Retina (tissue), 1 donor: ENCODE results near the gene OR56B1.
"Not testable (repeated sequence)": the region's sequence is repeated elsewhere in the genome, so short reads cannot be mapped to it uniquely, and the experiment has no call there.

Experiments
- DNase-seq: peaks from one replicate; pipeline ENCODE4 v3.0.0-alpha.2; 2016

OR56B1 gene

GRCh38 chr11:5736396-5736795 is at the start of gene OR56B1:
Gene OR56B1 (plus strand): TSS chr11:5736448. CDS start chr11:5736517, 69 bp downstream.
- DNase-seq: no peak

- no peak for DNase-seq
These were observed 47.8 kb upstream of the OR56B1 start for GRCh38 chr11:5688482-5688881.

- peak; percentile 2 for DNase-seq
These were observed 46.7 kb upstream of the OR56B1 start, which contains the start of gene TRIM22 for GRCh38 chr11:5689551-5689983. Gene TRIM22 (plus strand): TSS chr11:5689790. CDS start chr11:5696233, 6,443 bp downstream.

DNA sequence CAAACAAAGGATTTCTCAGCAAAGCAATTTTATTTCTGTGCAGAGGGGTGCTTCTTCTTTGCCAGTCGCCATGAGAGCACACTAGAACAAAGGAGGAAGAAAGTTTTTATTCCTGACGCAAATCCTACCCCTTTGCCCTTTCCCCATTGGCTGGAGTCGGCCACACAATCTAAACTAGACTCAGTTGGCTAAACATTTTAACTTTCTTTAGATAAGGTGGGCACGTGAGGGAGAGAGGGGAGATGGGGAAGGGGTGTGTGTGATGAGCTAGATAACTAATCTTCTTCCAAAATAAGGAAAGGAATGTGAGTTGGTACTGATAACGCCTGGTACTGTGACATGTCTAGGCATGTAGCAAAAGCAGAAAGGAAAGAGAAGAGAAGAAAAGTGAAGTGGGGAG is 46.0 kb upstream of the OR56B1 start:
- no peak for DNase-seq

GRCh38 chr11:5690736-5691135 is 45.5 kb upstream of the OR56B1 start:
- DNase-seq: no peak

- DNase-seq: not testable (repeated sequence)
These were observed 44.8 kb upstream of the OR56B1 start for GRCh38 chr11:5691238-5691963.

DNA sequence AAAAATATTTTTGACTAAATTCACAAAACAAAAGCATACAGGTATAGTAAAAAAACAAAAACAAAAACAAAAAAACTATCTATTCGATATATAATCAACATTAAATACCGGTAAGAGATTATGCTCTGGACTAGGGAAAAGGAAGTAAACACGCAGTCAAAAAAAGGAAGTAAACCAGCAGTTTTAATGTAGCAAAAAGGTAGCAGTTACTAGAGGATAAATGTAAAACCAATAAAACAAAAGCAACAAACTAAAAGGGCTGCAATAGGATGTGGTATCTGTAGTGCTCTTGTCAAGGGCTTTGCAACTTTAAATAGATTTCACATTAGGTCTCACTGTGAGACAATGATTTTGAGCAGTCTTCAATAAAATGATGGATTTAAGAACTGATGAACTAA is 44.3 kb upstream of the OR56B1 start:
- no peak for DNase-seq

DNA sequence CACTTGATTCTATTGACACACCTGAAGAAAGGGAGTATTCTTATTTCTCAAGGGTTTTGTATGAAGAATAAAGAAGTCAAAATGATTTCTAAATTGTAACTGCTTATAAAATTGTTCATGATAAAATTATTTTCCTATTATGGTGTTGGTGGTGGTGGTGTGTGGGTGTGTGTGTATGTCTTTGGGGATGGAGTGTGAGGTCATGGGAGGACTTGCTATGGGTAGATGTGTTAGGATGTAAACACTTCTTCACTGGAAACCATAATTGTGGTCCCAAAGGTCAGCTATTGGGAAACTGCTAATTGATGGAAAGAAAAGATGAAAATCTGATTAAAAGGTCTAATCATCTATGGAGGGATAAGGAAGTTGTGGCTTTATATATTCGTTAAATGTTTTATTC is 41.6 kb upstream of the OR56B1 start:
- DNase-seq: no peak

DNA sequence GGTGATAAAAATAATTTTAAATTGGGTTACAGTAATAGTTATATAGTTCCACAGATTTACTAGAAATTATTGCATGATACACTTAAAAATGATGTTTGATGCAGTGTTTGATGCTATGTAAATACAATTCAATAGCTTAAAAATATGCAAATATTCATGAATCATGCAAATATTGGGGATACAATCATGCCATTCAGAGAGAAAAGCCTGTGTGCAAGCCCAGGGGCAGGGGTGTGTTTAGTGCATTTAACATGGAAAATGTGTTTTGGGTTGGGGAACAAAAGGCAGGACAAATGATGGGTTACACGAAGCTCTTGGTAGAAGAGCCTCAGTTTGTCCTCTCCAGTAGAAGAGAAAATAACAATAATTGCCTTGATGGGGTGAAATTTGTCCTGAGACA is 40.7 kb upstream of the OR56B1 start:
- DNase-seq: no peak

GRCh38 chr11:5696210-5696609 is 40.0 kb upstream of the OR56B1 start:
- no peak for DNase-seq

GRCh38 chr11:5698281-5698680 is 38.0 kb upstream of the OR56B1 start:
- no peak for DNase-seq

- no peak for DNase-seq
These were observed 35.7 kb upstream of the OR56B1 start for GRCh38 chr11:5700421-5701054.

GRCh38 chr11:5701055-5701577 is 35.1 kb upstream of the OR56B1 start:
- DNase-seq: no peak

GRCh38 chr11:5703741-5704536 is 32.3 kb upstream of the OR56B1 start:
- DNase-seq: no peak

- no peak for DNase-seq
These were observed 30.6 kb upstream of the OR56B1 start for GRCh38 chr11:5705688-5706087.

- DNase-seq: no peak
These were observed 23.7 kb upstream of the OR56B1 start for GRCh38 chr11:5712507-5712906.

- DNase-seq: no peak
These were observed 22.6 kb upstream of the OR56B1 start for GRCh38 chr11:5713695-5714094.

DNA sequence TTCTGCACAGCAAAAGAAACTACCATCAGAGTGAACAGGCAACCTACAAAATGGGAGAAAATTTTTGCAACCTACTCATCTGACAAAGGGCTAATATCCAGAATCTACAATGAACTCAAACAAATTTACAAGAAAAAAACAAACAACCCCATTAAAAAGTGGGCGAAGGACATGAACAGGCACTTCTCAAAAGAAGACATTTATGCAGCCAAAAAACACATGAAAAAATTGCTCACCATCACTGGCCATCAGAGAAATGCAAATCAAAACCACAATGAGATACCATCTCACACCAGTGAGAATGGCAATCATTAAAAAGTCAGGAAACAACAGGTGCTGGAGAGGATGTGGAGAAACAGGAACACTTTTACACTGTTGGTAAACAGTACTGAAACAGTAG is 19.7 kb upstream of the OR56B1 start:
- not testable (repeated sequence) for DNase-seq

DNA sequence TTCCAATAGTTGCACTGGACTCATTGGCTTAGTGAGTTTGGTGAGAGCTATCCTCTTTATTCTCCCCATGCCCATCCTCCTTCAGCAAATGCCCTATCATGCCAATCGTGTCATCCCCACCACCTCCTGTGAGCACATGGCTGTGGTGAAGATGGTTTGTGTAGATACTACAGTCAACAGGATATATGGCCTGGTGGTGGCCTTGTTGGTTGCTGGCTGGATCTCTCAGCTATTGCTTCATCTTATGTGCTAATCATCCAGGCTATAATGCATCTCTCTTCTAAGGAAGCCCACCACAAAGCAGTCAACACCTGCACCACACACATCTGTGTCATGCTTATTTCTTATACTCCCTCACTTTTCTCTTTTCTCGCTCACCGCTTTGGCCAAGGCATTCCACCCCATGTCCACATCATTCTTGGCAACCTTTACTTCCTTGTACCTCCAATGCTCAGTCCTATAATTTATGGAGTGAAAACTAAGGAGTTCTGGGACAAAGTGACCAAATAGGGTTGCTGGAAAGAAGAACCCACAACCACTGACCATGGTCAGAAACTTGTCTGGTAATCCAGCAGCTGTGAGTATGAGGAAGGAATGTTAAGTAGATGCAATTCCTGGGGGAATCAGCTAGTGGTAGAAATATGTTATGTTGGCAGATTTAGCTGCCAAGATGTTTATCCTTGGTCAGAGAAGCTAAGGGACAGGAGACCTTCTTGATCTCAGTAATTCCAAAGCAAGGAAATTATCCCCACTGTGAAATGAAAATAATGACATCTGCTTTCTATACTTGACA is 16.3 kb upstream of the OR56B1 start:
- no peak for DNase-seq

- no peak for DNase-seq
These were observed 13.6 kb upstream of the OR56B1 start for GRCh38 chr11:5722622-5723021.

DNA sequence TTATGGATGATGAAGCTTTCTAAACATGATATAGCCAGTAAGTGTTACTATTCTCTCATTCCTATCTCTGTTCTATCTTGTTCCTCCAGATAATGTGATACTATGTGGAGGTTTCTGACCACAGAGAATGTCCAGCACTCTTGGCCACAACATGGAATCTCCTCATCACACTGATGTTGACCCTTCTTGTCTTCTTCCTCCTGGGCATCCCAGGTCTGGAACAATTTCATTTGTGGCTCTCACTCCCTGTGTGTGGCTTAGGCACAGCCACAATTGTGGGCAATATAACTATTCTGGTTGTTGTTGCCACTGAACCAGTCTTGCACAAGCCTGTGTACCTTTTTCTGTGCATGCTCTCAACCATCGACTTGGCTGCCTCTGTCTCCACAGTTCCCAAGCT is 9.9 kb upstream of the OR56B1 start:
- no peak for DNase-seq

- no peak for DNase-seq
These were observed 8.6 kb upstream of the OR56B1 start for GRCh38 chr11:5727691-5728090.

- DNase-seq: no peak
These were observed 843 bp downstream of the OR56B1 start for GRCh38 chr11:5737091-5737490.
